ENCODE measurements around the gene KRTAP10-7. TPM values are rescaled to one million over a fixed set of nuclear protein-coding genes. Genes with fewer than 3 reads are reported as not detected.
"Not testable (repeated sequence)": the region's sequence is repeated elsewhere in the genome, so short reads cannot be mapped to it uniquely, and the experiment has no call there.

The KRTAP10-7 gene
- not detected for total RNA-seq
- long read RNA-seq, result 0 reads

GRCh38 chr21:44600118-44600978 lies at the start of gene KRTAP10-7:
Gene KRTAP10-7 (plus strand): TSS chr21:44600597. CDS start chr21:44600622, 25 bp downstream.
- H3K27me3 ChIP-seq (ENCODE audit: low read depth), result peaks cover 33% of the 10 kb centered on the region
- H3K4me3 ChIP-seq; H3K36me3 ChIP-seq; H3K9me3 ChIP-seq; ATAC-seq; intact Hi-C loops (cut with DNase I); H3K4me1 ChIP-seq; DNase-seq; H3K27ac ChIP-seq: not testable (repeated sequence)

- Histone ChIP-seq H3K27ac (no peak overlapping the region), H3K4me3 (no peak overlapping the region), H3K36me3 (no peaks in the 10 kb centered on the region), H3K27me3 (ENCODE audit: low read depth) (no peaks in the 10 kb centered on the region), H3K4me1 (no peaks in the 10 kb centered on the region), H3K9me3 (no peaks in the 10 kb centered on the region)
- intact Hi-C loops (cut with DNase I), result no loop called here
- ATAC-seq (no peak), DNase-seq (peak; percentile 15)
- TF ChIP-seq CTCF (IDR thresholded peaks at IDR 0.05), result no peak
Observed at GRCh38 chr21:44550807-44551206, 49.6 kb upstream of the KRTAP10-7 start.

GRCh38 chr21:44551340-44551961 lies 48.9 kb upstream of the KRTAP10-7 start, which contains the start of gene KRTAP10-2:
Gene KRTAP10-2 (minus strand): TSS chr21:44551505. CDS start chr21:44551458, 47 bp downstream.
- ATAC-seq, result peak in 1 of 2 donors; percentile 12
- Histone ChIP-seq H3K4me3 (no peak within 1 kb of the TSS), H3K27ac (no peak within 1 kb of the TSS), H3K36me3 (no peaks in the 10 kb centered on the region), H3K4me1 (no peaks in the 10 kb centered on the region), H3K9me3 (no peaks in the 10 kb centered on the region), H3K27me3 (ENCODE audit: low read depth) (no peaks in the 10 kb centered on the region)
- intact Hi-C loops (cut with DNase I), result no loop called here
- no peak for TF ChIP-seq CTCF (IDR thresholded peaks at IDR 0.05)
- DNase-seq, result peak; percentile 28

- intact Hi-C loops (cut with DNase I), result no loop called here
- ATAC-seq (no peak), DNase-seq (no peak)
- H3K27ac ChIP-seq, result no peak overlapping the region
- H3K4me1 ChIP-seq, result no peaks in the 10 kb centered on the region
- H3K9me3 ChIP-seq, result no peaks in the 10 kb centered on the region
- no peaks in the 10 kb centered on the region for H3K36me3 ChIP-seq
- H3K27me3 ChIP-seq (ENCODE audit: low read depth), result no peaks in the 10 kb centered on the region
- TF ChIP-seq CTCF (IDR thresholded peaks at IDR 0.05), result no peak
- H3K4me3 ChIP-seq, result no peak overlapping the region
Observed at GRCh38 chr21:44552136-44552535, 48.3 kb upstream of the KRTAP10-7 start.

GRCh38 chr21:44552681-44553080 lies 47.7 kb upstream of the KRTAP10-7 start:
- ATAC-seq (no peak), DNase-seq (peak; percentile 28)
- Histone ChIP-seq H3K27me3 (ENCODE audit: low read depth) (peaks cover 3% of the 10 kb centered on the region), H3K27ac (no peak overlapping the region), H3K9me3 (no peaks in the 10 kb centered on the region), H3K4me3 (no peak overlapping the region), H3K4me1 (no peaks in the 10 kb centered on the region), H3K36me3 (no peaks in the 10 kb centered on the region)
- intact Hi-C loops (cut with DNase I), result no loop called here
- no peak for TF ChIP-seq CTCF (IDR thresholded peaks at IDR 0.05)

All from lower lobe of right lung (tissue), 2 donors.